Measurements from ENCODE around the gene CARD11. TPM values are rescaled to one million over a fixed set of nuclear protein-coding genes. Genes with fewer than 3 reads are reported as not detected.
"Not testable (repeated sequence)": the region's sequence is repeated elsewhere in the genome, so short reads cannot be mapped to it uniquely, and the experiment has no call there.

The CARD11 gene
- total RNA-seq, 1 experiment from 2014 or later = 5.2 TPM

DNA sequence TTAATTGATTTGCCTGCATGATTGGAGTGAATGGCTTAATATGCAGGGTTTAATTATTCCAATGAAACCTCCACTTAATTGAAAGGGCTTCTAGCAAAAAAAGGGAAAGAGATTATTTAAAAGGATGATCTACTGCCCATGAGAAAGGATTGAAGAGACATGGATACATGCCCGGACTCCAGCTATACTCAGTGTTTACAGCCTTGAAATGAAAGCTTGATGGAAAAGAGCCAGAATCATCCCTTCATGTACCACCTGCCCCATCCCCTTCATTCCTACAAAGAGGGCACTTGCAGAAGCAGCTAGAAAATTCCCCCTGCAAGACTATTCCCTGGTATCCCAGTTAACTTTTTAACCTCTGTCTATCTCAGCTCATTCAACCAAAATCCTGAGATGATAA is 78.4 kb downstream of the CARD11 start:
- no peak for DNase-seq (ENCODE audit: low read depth)

DNA sequence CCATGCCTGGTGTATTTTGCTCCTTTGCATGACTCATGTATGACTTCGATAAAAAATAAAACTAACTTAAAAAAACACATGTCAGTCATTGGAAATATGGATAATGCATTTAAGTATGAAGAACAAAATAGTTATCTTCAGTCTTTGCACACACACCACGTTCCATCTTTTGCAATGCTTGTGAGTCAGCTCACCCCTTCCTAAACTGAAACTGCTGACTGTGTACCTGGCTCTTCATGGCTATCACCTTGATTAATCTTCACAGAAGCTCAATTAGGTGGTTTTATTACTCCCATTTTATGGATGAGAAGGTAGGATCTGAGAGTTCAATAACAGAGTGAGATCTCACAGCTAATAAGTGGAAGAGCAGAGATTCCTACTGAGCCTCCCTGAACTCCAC is 79.5 kb downstream of the CARD11 start:
- no peak for DNase-seq (ENCODE audit: low read depth)

DNA sequence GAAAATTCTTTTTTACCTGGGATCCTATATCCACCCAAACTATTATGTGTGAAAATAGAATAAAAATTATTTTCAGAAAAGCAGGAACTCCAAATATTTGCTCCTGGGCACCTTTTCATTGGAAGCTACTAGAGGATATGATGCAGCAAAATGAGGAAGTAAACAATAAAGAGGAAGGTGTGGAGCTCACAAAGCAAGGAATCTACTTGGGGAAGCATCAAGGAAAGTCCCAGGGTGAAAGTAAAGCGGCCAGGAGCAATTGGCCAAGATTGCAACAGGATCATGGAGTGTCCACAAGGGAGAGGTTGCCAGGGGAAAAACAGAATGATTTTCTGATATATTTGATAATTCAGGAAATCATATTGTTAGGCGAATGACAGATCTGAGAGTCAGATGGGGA is 80.8 kb downstream of the CARD11 start:
- DNase-seq (ENCODE audit: low read depth) = no peak

GRCh38 chr7:2959828-2960599 is 83.7 kb downstream of the CARD11 start:
- no peak for DNase-seq (ENCODE audit: low read depth)

GRCh38 chr7:2959103-2959680 is 84.5 kb downstream of the CARD11 start:
- no peak for DNase-seq (ENCODE audit: low read depth)

DNA sequence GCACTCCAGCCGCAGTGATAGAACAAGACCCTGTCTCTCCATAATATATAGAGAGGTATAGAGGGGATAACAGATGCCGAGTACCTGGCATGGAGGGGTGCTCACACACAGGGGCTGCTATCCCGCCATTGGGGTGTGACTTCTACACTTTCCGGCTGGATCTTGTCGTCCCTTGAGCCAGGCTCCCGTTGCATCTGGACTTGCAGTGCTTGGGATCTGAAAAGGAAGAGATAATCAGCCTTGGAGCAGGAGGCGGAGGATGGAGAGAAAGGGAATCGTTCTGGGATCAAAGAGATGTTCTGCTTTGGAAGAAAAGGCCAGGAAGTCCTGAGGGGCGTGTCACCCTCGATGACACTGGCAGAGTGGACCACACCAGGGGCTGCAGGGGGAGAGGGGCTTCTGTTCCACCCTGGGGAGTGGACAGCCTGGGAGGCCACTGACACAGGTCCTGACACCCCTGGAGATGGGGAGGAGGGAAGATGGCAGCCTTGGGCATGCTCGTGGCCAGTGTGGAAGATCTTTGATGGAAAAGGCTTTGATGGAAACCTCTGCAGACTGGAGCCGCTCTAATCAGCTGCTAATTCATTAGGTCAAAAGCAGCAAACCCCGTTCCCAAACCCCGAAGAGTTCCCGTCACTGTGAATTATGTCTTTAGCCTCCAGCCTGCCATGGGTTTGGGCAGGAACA is 85.1 kb downstream of the CARD11 start:
- DNase-seq (ENCODE audit: low read depth) = no peak

DNA sequence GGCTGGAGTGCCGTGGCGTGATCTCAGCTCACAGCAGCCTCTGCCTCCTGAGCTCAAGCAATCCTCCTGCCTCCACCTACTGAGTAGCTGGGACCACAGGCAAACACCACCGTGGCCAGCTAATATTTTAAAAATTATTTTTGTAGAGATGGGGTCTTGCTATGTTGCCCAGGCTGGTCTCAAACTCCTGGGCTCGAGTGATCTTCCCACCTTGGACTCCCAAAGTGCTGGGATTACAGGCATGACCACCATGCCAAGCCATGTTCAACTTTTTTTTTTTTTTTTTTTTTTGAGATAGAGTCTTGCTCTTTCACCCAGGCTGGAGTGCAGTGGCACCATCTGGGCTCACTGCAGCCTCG is 86.3 kb downstream of the CARD11 start:
- DNase-seq (ENCODE audit: low read depth) = not testable (repeated sequence)

DNA sequence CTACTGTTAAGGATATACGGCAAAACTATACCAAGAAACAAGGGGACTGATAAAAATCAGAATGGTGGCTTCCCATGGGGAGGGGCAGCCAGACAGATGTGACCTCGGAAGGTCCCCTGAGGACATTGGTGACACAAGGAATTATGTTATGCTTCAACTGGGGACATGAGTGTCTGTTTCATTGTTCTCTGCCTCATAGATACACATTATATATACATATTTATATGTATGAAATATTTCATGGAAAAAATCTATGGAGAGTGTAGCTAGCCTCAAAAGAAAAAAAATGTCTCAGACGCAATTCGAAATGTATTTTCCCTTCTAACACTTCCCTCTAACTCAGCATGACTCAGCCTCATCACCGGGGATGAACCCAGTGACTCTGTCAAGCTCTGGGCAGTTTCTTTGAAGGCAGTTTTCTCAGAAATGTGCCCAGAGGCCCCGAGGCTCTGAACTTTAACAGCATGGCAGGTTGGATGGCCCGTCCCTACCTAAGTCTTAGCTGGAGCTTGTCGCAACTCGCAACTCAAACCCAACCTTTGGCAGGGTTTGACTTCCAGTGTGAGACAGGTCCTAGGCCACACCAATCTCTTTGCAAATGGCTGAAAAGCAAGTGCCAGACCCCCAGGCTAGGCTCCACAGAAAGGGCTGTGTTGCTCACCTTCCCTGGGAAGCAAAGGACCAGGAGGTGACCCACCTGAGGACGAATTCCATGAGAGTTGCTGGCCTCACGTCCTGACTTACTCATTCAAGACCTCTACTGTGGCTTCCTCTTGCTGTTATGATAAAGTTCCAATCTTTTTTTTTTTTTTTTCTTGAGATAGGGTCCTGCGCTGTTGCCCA is 86.9 kb downstream of the CARD11 start:
- peak; percentile 88 for DNase-seq (ENCODE audit: low read depth)

DNA sequence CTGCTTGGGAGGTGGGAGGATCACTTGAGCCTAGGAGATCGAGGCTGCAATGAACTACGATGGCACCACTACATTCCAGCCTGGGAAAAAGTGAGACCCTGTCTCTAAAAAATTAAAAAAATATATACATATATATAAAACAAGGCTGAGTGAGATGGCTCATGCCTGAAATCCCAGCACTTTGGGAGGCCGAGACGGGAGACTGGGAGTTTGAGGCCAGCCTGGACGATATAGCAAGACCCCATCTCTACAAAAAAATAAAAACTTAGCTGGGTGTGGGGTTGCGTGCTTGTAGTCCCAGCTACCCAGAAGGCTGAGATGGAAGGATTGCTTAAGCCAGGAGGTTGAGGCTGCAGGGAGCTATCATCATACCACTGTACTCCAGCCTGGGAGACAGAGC is 87.6 kb downstream of the CARD11 start:
- DNase-seq (ENCODE audit: low read depth) = no peak

GRCh38 chr7:2955269-2955668 is 88.4 kb downstream of the CARD11 start:
- no peak for DNase-seq (ENCODE audit: low read depth)

GRCh38 chr7:2954433-2954853 is 89.2 kb downstream of the CARD11 start:
- DNase-seq (ENCODE audit: low read depth) = no peak

- DNase-seq (ENCODE audit: low read depth) = no peak
These were observed 89.9 kb downstream of the CARD11 start for GRCh38 chr7:2953588-2954407.

DNA sequence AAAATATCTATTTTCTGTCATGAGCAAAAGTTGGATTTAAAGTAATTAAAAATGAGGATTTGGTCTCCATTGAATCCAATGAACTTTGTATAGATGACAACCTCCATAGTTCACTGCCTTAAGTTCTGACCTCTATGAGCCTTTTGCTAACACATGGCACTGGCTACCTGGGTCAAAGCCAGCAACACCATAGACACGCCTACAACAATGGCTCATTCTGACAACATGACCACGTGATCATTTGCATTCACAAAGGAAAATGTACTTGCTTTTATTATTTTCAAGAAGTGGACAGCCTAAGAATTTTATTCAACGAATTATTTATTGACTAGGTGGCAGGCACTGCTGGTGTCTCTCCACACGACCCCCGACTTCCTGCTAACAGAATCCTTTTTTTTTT is 90.6 kb downstream of the CARD11 start:
- DNase-seq (ENCODE audit: low read depth) = no peak

- no peak for DNase-seq (ENCODE audit: low read depth)
These were observed 91.4 kb downstream of the CARD11 start for GRCh38 chr7:2952316-2952715.

DNA sequence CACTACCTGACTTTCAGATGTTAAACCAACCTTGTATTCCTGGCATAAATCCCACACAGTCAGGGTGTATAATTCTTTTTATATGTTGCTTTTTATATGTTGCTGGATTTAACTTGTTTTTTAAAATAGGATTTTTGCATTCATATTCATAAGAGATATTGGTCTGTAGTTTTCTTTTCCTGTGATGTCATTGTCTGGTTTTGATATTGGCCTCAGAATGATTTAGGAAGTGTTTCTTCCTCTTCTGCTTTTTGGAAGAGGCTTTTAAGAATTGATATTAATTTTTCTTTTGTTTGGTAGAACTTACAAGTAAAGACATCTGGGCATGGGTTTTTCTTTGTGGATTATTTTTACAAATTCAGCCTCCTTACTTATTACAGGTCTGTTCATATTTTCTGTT is 93.1 kb downstream of the CARD11 start:
- DNase-seq (ENCODE audit: low read depth) = no peak

DNA sequence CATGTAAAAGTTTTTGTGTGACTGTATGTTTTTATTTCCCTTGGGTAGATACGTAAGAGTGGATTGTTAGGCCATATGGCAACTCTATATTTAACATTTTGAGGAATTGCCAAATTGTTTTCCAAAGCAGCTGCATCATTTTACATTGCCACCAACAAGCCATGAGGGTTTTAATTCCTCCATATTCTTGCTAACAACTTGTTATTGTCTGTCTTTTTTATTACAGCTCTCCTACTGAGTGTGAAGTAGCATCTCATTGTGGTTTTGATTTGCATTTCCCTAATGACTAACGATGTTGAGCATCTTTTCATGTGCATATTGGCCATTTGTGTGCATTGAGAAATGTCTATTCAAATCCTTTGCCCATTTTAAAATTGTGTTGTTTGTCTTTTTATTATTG is 94.9 kb downstream of the CARD11 start:
- no peak for DNase-seq (ENCODE audit: low read depth)

DNA sequence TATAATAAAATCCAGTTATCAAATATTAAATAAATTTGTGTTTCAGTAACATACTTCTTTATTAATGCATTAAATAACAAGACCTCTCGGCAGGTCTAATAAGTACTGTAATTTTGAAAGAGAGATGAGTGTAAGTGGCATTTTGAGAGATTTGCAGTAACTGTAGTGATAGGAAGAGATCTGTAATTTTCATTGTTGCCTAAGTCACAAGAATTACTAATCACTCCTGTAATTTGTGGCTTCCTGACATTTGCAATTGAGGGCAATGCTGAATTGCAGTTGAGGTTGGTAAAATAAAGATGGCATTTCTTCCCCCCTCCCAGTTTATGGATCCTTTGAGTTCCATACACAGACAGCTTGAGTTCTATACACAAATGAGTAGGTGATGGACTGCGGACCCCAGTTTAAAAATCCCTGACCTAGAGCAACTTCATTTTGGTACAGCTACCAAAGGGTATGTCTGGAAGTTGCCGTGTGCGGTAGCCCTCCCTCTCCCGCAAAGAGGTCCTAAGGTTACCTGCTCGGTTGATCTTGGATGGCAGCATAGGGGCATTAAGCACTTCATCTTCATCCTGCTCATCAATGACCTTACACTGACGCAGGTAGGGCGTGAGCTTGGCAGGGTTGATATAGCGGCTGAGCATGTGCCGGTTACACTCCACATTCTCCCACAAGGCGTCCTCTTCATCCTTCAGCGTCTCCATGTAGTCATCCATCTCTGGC is 96.4 kb downstream of the CARD11 start:
- DNase-seq (ENCODE audit: low read depth) = no peak

- no peak for DNase-seq (ENCODE audit: low read depth)
These were observed 98.5 kb downstream of the CARD11 start for GRCh38 chr7:2945171-2945570.

DNA sequence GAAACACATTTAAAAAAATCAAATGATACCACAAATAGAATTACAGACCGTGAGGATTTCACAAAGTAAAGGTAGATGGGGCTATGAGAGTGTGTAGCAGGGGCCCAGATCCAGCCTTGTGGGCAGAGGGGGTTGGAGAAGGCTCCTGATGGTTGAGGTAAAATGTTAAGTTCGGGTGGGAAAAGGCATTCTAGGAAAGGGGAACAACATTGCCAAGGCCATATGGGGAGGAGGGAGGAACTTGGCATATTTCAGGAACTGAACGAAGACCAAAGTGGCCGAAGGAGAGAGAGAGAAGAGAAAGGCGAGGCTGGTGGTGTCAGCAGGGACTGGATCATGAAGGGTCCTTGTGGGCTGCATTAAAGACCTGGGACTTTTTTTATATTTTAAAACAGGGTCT is 98.9 kb downstream of the CARD11 start:
- no peak for DNase-seq (ENCODE audit: low read depth)

GRCh38 chr7:2943851-2944601 is 99.6 kb downstream of the CARD11 start:
- DNase-seq (ENCODE audit: low read depth) = no peak
